B cell (primary cell): ENCODE results near the gene PDGFRB. TPM values are rescaled to one million over a fixed set of nuclear protein-coding genes. Genes with fewer than 3 reads are reported as not detected.

ENCODE experiments used
- ATAC-seq: fragments of 200-7000 bp; cut with Tn5 transposase; one replicate; pipeline ENCODE4 v1.10.0; 2021; ENCODE audit warnings: low read depth, mild to moderate bottlenecking, moderate number of reproducible peaks, moderate library complexity
- CTCF ChIA-PET: fragments of 350-600 bp; sonication (Branson Sonifier 250); formaldehyde crosslinking; loops from one replicate; lab custom pipeline; 2021; ENCODE audit warnings: antibody characterized with exemption, inconsistent platforms; lab: Charles Lee
- POLR2A ChIA-PET: fragments of 350-600 bp; sonication (Branson Sonifier 250); formaldehyde crosslinking; loops from one replicate; lab custom pipeline; 2021; ENCODE audit warnings: antibody characterized with exemption; lab: Charles Lee
- DNase-seq: peaks from one replicate; pipeline ENCODE4 v3.0.0; 2013
- H2AFZ ChIP-seq: 2 replicates; pipeline ENCODE4 v1.6.1; 2012; ENCODE audit warnings: mild to moderate bottlenecking, low read depth, low read length; ENCODE audit not compliant: insufficient read depth, poor library complexity, severe bottlenecking
- H3K27ac ChIP-seq, 2 donors: 1 replicate in 1 of 2; 2 replicates in 1 of 2; pipeline ENCODE4 v1.5.1; 2012 to 2013; ENCODE audit warnings: low read length in 2 of 2, mild to moderate bottlenecking in 2 of 2, moderate library complexity in 1 of 2
- H3K27me3 ChIP-seq, 4 experiments: fragments of 200-600 bp in 1 of 4; sonication (generic) in 1 of 4; replicated peaks in 1 of 4; 1 replicate in 2 of 4; 2 replicates in 2 of 4; pipeline versions ENCODE4 v1.6.1 to v1.7.0; 2013 to 2016; ENCODE audit warnings: low read length in 3 of 4, mild to moderate bottlenecking in 2 of 4, mixed read lengths in 1 of 4, moderate library complexity in 1 of 4; ENCODE audit not compliant: insufficient read depth in 4 of 4, control insufficient read depth in 3 of 4; ENCODE audit errors: control extremely low read depth in 1 of 4
- H3K36me3 ChIP-seq, 2 experiments: replicated peaks in 1 of 2; 1 replicate in 1 of 2; 2 replicates in 1 of 2; pipeline versions ENCODE4 v1.6.1 to v1.7.1; 2013; ENCODE audit warnings: low read length in 1 of 2; ENCODE audit not compliant: insufficient read depth in 2 of 2, control insufficient read depth in 1 of 2; ENCODE audit errors: control extremely low read depth in 1 of 2, extremely low read depth in 1 of 2
- H3K4me1 ChIP-seq, 2 donors: fragments of 200-600 bp in 1 of 2; sonication (generic) in 1 of 2; 1 replicate in 1 of 2; 2 replicates in 1 of 2; pipeline versions ENCODE4 v1.5.1 to v1.6.1; 2013 to 2017; ENCODE audit warnings: low read length in 2 of 2; ENCODE audit not compliant: control insufficient read depth in 2 of 2, insufficient read depth in 2 of 2
- H3K4me2 ChIP-seq: replicated peaks from 2 replicates; pipeline ENCODE3; 2012; ENCODE audit warnings: mild to moderate bottlenecking, low read depth, low read length; ENCODE audit not compliant: poor library complexity, severe bottlenecking
- H3K4me3 ChIP-seq, 5 experiments: fragments of 200-600 bp in 1 of 5; sonication (generic) in 1 of 5; 1 replicate in 3 of 5; 2 replicates in 2 of 5; pipeline versions ENCODE4 v1.5.1 to v1.7.0; 2011 to 2016; ENCODE audit warnings: low read length in 4 of 5, mild to moderate bottlenecking in 4 of 5, low read depth in 2 of 5, control low read depth in 1 of 5, moderate library complexity in 1 of 5; ENCODE audit not compliant: insufficient read depth in 1 of 5; ENCODE audit errors: control extremely low read depth in 1 of 5, extremely low read depth in 1 of 5
- H3K79me2 ChIP-seq: fragments of 200-600 bp; sonication (generic); one replicate; pipeline ENCODE4 v1.6.0; 2016; ENCODE audit warnings: low read length; ENCODE audit not compliant: control insufficient read depth, insufficient read depth
- H3K9ac ChIP-seq: fragments of 200-600 bp; sonication (generic); 2 replicates; pipeline ENCODE4 v1.6.1; 2017; ENCODE audit warnings: mild to moderate bottlenecking, low read length, moderate library complexity
- H3K9me3 ChIP-seq, 3 donors: one replicate each; pipeline versions ENCODE4 v1.6.1 to v1.7.1; 2013; ENCODE audit warnings: low read length in 2 of 3; ENCODE audit not compliant: control insufficient read depth in 2 of 3, insufficient read depth in 1 of 3; ENCODE audit errors: control extremely low read depth in 1 of 3
- H4K20me1 ChIP-seq: 2 replicates; pipeline ENCODE4 v1.6.0; 2012; ENCODE audit warnings: mild to moderate bottlenecking, low read length; ENCODE audit not compliant: insufficient read depth, control insufficient read depth, poor library complexity, severe bottlenecking
- H3K27ac Mint-ChIP-seq: one replicate; pipeline ENCODE4 v1.8.0; 2021; ENCODE audit warnings: mixed read lengths
- H3K27me3 Mint-ChIP-seq: one replicate; pipeline ENCODE4 v1.8.0; 2021; ENCODE audit warnings: mixed read lengths
- H3K4me1 Mint-ChIP-seq: one replicate; pipeline ENCODE4 v1.8.0; 2021; ENCODE audit warnings: mixed read lengths
- H3K4me3 Mint-ChIP-seq: one replicate; pipeline ENCODE4 v1.8.0; 2021; ENCODE audit warnings: mixed read lengths
- H3K9me3 Mint-ChIP-seq: one replicate; pipeline ENCODE4 v1.8.0; 2022; ENCODE audit warnings: mixed read lengths; ENCODE audit not compliant: insufficient read depth
- EZH2 ChIP-seq: IDR thresholded peaks from 2 replicates; pipeline ENCODE4 v1.6.1; 2012; ENCODE audit warnings: borderline replicate concordance, low read depth, mild to moderate bottlenecking, moderate library complexity, low read length; ENCODE audit not compliant: insufficient read depth, poor library complexity, severe bottlenecking
- WGBS: methylation state at CpG from one replicate; pipeline ENCODE4 v1.1.5; 2013; ENCODE audit warnings: missing lambda C conversion rate; ENCODE audit not compliant: insufficient coverage; 5-methylcytosine and 5-hydroxymethylcytosine counted together
- intact Hi-C: fragments of 100-400 bp; cut with micrococcal nuclease; formaldehyde crosslinking; loops from one replicate; pipeline ENCODE4 v1.10.0; 2022
- polyA plus RNA-seq: library from polyadenylated mRNA; depleted of rRNA; stranded (reverse); fragments of >200 nt; gene quantifications from 2 replicates; pipeline ENCODE4 v1.2.3, GENCODE V29; 2012
- total RNA-seq, 2 donors: library from RNA; stranded (reverse); fragments of 120-200 nt in 1 of 2; gene quantifications; 1 replicate in 1 of 2; 2 replicates in 1 of 2; pipeline versions ENCODE4 v1.2.3 to v1.2.4, GENCODE V29; 2013 to 2022
- TF ChIP-seq, protein P1 (sequence below): fragments of 200-600 bp; IDR thresholded peaks from one replicate; pipeline ENCODE4 v1.8.0; 2022; ENCODE audit warnings: antibody characterized with exemption, mild to moderate bottlenecking

PDGFRB gene
- total and polyA plus RNA-seq, 2 donors (not counting 1 experiment from before 2014, with no cell fraction given): 0.42 to 3.6 TPM

DNA sequence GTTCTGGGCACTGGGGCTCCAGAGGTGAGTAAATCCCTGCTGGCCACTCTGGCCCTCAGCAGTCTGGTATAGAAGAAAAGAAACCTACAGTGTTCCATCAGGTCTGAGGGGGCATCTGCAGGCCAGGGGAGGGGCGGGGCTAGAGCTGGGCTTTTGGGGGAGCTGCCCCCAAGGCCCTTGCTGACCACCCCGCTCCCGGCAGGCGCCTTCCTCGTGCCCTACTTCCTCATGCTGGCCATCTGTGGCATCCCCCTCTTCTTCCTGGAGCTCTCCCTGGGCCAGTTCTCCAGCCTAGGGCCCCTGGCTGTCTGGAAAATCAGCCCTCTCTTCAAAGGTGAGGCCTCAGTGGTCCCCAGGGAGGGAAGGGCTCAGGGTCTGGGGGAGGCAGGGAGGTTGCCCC lies 40.9 kb upstream of the PDGFRB start:
- ATAC-seq (no peak), DNase-seq (no peak)
- Histone ChIP-seq H3K9me3 (no peaks in the 10 kb centered on the region), H3K4me2 (no peak overlapping the region), H3K27ac (no peak overlapping the region), H3K4me3 (no peak overlapping the region), H3K27me3 (peaks cover 0 to 11% (median 0%) of the 10 kb centered on the region in 4 experiments), H3K79me2 (no peaks in the 10 kb centered on the region), H3K36me3 (no peaks in the 10 kb centered on the region), H4K20me1 (no peaks in the 10 kb centered on the region), H3K4me1 (no peaks in the 10 kb centered on the region), H2AFZ (no peak overlapping the region), H3K9ac (no peak overlapping the region)
- no peak for TF ChIP-seq EZH2
- TF ChIP-seq, protein P1, sequence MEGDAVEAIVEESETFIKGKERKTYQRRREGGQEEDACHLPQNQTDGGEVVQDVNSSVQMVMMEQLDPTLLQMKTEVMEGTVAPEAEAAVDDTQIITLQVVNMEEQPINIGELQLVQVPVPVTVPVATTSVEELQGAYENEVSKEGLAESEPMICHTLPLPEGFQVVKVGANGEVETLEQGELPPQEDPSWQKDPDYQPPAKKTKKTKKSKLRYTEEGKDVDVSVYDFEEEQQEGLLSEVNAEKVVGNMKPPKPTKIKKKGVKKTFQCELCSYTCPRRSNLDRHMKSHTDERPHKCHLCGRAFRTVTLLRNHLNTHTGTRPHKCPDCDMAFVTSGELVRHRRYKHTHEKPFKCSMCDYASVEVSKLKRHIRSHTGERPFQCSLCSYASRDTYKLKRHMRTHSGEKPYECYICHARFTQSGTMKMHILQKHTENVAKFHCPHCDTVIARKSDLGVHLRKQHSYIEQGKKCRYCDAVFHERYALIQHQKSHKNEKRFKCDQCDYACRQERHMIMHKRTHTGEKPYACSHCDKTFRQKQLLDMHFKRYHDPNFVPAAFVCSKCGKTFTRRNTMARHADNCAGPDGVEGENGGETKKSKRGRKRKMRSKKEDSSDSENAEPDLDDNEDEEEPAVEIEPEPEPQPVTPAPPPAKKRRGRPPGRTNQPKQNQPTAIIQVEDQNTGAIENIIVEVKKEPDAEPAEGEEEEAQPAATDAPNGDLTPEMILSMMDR: no peak
- Mint-ChIP-seq H3K4me3 (no peak overlapping the region), H3K27ac (no peak overlapping the region), H3K4me1 (no peaks in the 10 kb centered on the region), H3K9me3 (no peaks in the 10 kb centered on the region), H3K27me3 (peaks cover 41% of the 10 kb centered on the region)
- 75% methylated on average over 5 of the region's 5 CpGs for WGBS
- intact Hi-C loops: no loop called here
- POLR2A ChIA-PET: no interaction called here
- CTCF ChIA-PET: no interaction called here

DNA sequence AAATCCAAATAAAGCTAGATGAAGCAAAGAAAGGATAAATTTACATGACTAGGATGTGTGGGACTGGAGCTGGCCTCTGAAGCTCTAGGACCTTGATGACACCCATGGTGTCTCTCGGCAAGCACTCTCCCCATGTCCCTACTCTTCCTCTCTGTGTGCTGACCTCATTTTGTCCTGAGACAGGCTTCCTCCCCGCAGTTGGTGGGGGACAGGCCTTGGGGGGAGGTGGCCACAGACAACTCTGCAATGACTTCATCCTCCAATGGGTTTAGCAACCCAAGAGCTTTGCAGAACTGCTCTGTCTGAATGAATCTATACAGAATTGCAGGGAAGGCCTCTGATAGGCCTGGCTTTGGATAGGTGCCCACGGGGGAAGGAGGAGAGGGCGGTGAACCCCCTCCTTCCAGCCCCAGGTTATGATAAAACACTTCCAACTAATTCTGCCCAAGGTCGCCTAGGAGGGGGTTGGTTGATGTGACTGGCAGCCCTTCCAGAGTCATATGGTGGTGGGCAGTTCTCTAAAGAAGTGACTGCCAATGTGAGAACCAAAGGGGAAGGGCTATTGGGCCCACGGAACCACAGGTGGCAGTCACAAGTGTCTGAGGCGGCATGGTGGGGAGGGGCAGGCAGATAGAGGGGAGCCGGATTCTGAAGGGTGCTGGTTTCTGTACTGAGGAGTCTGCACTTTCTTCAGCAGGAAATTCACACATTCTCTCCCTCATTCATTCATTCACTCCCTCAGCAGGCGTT lies 40.3 kb upstream of the PDGFRB start:
- 80% methylated on average over 1 of the region's 9 CpGs for WGBS
- ChIA-PET CTCF (no interaction called here), POLR2A (no interaction called here)
- Histone ChIP-seq H4K20me1 (no peaks in the 10 kb centered on the region), H3K79me2 (no peaks in the 10 kb centered on the region), H3K27ac (no peak overlapping the region), H3K4me3 (no peak overlapping the region), H3K4me2 (no peak overlapping the region), H3K27me3 (peaks cover 0 to 13% (median 0%) of the 10 kb centered on the region in 4 experiments), H3K9me3 (no peaks in the 10 kb centered on the region), H3K4me1 (no peaks in the 10 kb centered on the region), H3K9ac (no peak overlapping the region), H3K36me3 (no peaks in the 10 kb centered on the region), H2AFZ (no peak overlapping the region)
- no peak for DNase-seq
- no peak overlapping the region for H3K27ac Mint-ChIP-seq
- H3K9me3 Mint-ChIP-seq: no peaks in the 10 kb centered on the region
- H3K4me3 Mint-ChIP-seq: no peak overlapping the region
- ATAC-seq: no peak
- no peak for TF ChIP-seq EZH2
- TF ChIP-seq, protein P1: no peak
- no peaks in the 10 kb centered on the region for H3K4me1 Mint-ChIP-seq
- intact Hi-C loops: no loop called here
- H3K27me3 Mint-ChIP-seq: peaks cover 44% of the 10 kb centered on the region
